ENCODE results near the gene NRTN.

DNA sequence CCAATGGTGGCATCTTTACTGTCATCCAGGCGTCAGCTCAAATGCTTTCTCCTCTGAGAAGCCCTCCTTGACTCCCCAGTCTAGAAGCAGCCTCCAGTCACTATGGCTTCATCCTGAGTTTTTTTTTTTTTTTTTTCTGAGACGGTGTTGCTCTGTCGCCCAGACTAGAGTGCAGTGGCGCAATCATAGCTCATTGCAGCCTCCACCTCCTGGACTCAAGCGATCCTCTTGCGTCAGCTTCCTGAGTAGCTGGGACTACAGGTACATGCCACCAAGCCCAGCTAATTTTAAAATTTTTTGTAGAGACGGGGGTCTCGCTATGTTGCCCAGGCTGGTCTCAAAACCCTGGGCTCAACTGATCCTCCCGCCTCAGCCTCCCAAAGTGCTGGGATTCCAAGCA lies 4.2 kb downstream of the NRTN start:
- TF ChIP-seq, protein P1, sequence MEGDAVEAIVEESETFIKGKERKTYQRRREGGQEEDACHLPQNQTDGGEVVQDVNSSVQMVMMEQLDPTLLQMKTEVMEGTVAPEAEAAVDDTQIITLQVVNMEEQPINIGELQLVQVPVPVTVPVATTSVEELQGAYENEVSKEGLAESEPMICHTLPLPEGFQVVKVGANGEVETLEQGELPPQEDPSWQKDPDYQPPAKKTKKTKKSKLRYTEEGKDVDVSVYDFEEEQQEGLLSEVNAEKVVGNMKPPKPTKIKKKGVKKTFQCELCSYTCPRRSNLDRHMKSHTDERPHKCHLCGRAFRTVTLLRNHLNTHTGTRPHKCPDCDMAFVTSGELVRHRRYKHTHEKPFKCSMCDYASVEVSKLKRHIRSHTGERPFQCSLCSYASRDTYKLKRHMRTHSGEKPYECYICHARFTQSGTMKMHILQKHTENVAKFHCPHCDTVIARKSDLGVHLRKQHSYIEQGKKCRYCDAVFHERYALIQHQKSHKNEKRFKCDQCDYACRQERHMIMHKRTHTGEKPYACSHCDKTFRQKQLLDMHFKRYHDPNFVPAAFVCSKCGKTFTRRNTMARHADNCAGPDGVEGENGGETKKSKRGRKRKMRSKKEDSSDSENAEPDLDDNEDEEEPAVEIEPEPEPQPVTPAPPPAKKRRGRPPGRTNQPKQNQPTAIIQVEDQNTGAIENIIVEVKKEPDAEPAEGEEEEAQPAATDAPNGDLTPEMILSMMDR (IDR thresholded peaks at IDR 0.05) = no peak
- TF ChIP-seq POLR2A (IDR thresholded peaks at IDR 0.05) = no peak

Data from body of pancreas (tissue), 4 donors.